Hepatocyte (in vitro differentiated cells): Measurements from ENCODE around the gene KIAA1549. TPM values are rescaled to one million over a fixed set of nuclear protein-coding genes. Genes with fewer than 3 reads are reported as not detected.

Experiments
- DNase-seq: peaks from one replicate; pipeline ENCODE4 v3.0.0-alpha.2; 2016; ENCODE audit warnings: low spot score
- H2AFZ ChIP-seq: fragments of 200-600 bp; sonication (generic); 2 replicates; pipeline ENCODE4 v1.6.0; 2016; ENCODE audit warnings: antibody characterized with exemption, mild to moderate bottlenecking
- H3K27ac ChIP-seq: fragments of 200-600 bp; sonication (generic); 2 replicates; pipeline ENCODE4 v1.5.1; 2016; ENCODE audit warnings: mild to moderate bottlenecking
- H3K27me3 ChIP-seq: fragments of 200-600 bp; sonication (generic); 2 replicates; pipeline ENCODE4 v1.6.1; 2016
- H3K36me3 ChIP-seq: fragments of 200-600 bp; sonication (generic); replicated peaks from 2 replicates; pipeline ENCODE4 v1.5.1; 2016; ENCODE audit warnings: low read depth; ENCODE audit not compliant: insufficient read depth
- H3K4me1 ChIP-seq: fragments of 200-600 bp; sonication (generic); 2 replicates; pipeline ENCODE4 v1.5.1; 2016; ENCODE audit warnings: mild to moderate bottlenecking, moderate library complexity; ENCODE audit not compliant: insufficient read depth
- H3K4me2 ChIP-seq: fragments of 200-600 bp; sonication (generic); 2 replicates; pipeline ENCODE4 v1.6.0; 2016
- H3K4me3 ChIP-seq: fragments of 200-600 bp; sonication (generic); 2 replicates; pipeline ENCODE4 v1.5.1; 2016; ENCODE audit warnings: mild to moderate bottlenecking
- H3K79me2 ChIP-seq: fragments of 200-600 bp; sonication (generic); 2 replicates; pipeline ENCODE4 v1.6.0; 2017; ENCODE audit warnings: mild to moderate bottlenecking
- H3K9me2 ChIP-seq: fragments of 200-600 bp; sonication (generic); replicated peaks from 2 replicates; pipeline ENCODE4 v1.6.0; 2017; ENCODE audit warnings: mild to moderate bottlenecking; ENCODE audit not compliant: insufficient read depth
- H3K9me3 ChIP-seq: fragments of 200-600 bp; sonication (generic); 2 replicates; pipeline ENCODE4 v1.5.1; 2016; ENCODE audit warnings: low read depth, mild to moderate bottlenecking
- H4K20me1 ChIP-seq: fragments of 200-600 bp; sonication (generic); 2 replicates; pipeline ENCODE4 v1.6.0; 2016; ENCODE audit warnings: mild to moderate bottlenecking; ENCODE audit not compliant: insufficient read depth, poor library complexity, severe bottlenecking
- CTCF ChIP-seq: fragments of 200-600 bp; sonication (generic); IDR thresholded peaks from 2 replicates; pipeline ENCODE4 v1.5.1; 2016; ENCODE audit warnings: antibody characterized with exemption, mild to moderate bottlenecking; ENCODE audit not compliant: poor library complexity
- EZH2 ChIP-seq: fragments of 200-600 bp; sonication (generic); IDR thresholded peaks from 2 replicates; pipeline ENCODE4 v1.6.1; 2016; ENCODE audit warnings: antibody characterized with exemption, mild to moderate bottlenecking, borderline replicate concordance
- EZH2phosphoT487 ChIP-seq: fragments of 200-600 bp; sonication (generic); IDR thresholded peaks from one replicate; pipeline ENCODE4 v1.6.1; 2018; ENCODE audit warnings: antibody characterized with exemption, mild to moderate bottlenecking, low read depth, moderate library complexity; ENCODE audit not compliant: unreplicated experiment, severe bottlenecking
- WGBS: methylation state at CpG from one replicate; pipeline ENCODE4 v1.1.6; 2016; ENCODE audit warnings: low lambda C conversion rate; ENCODE audit errors: missing lambda C conversion rate; 5-methylcytosine and 5-hydroxymethylcytosine counted together
- polyA plus RNA-seq: library from polyadenylated mRNA; unstranded; fragments of >200 nt; fragmentation: Nextera tagmentation; extraction: Ambion mirVana; gene quantifications from 2 replicates; pipeline ENCODE4 v1.2.1, GENCODE V29; 2016
- total RNA-seq: library from RNA; depleted of rRNA; stranded (reverse); fragments of >200 nt; gene quantifications from 2 replicates; pipeline ENCODE4 v1.2.3, GENCODE V29; 2014

KIAA1549 gene
- total and polyA plus RNA-seq, 2 experiments from 2014 or later = 3.4 to 7.3 TPM

GRCh38 chr7:138937484-138937883, 43.7 kb downstream of the KIAA1549 start:
- no peaks in the 10 kb centered on the region for H3K9me2 ChIP-seq
- H3K27me3 ChIP-seq = no peaks in the 10 kb centered on the region
- no peak for DNase-seq
- no peaks in the 10 kb centered on the region for H3K9me3 ChIP-seq
- H3K79me2 ChIP-seq = peaks cover 16% of the 10 kb centered on the region
- H3K4me2 ChIP-seq = no peak overlapping the region
- TF ChIP-seq EZH2 (no peak), EZH2phosphoT487 (no peak), CTCF (no peak)
- H3K4me3 ChIP-seq = no peak overlapping the region
- H3K36me3 ChIP-seq = no peaks in the 10 kb centered on the region
- 96% methylated on average over 7 of the region's 7 CpGs for WGBS
- H4K20me1 ChIP-seq = no peaks in the 10 kb centered on the region
- H3K4me1 ChIP-seq = peaks cover 14% of the 10 kb centered on the region
- H3K27ac ChIP-seq = no peak overlapping the region
- H2AFZ ChIP-seq = no peak overlapping the region

- Histone ChIP-seq H3K9me3 (no peaks in the 10 kb centered on the region), H3K79me2 (peaks cover 16% of the 10 kb centered on the region), H4K20me1 (no peaks in the 10 kb centered on the region), H3K9me2 (no peaks in the 10 kb centered on the region), H3K4me1 (peaks cover 14% of the 10 kb centered on the region), H3K4me3 (no peak overlapping the region), H2AFZ (no peak overlapping the region), H3K27ac (peak overlapping the region; percentile 87), H3K4me2 (peak overlapping the region; percentile 34), H3K36me3 (no peaks in the 10 kb centered on the region), H3K27me3 (no peaks in the 10 kb centered on the region)
- DNase-seq = peak; percentile 73
- 44% methylated on average over 6 of the region's 6 CpGs for WGBS
- TF ChIP-seq EZH2 (no peak), EZH2phosphoT487 (no peak)
Measured at GRCh38 chr7:138935465-138936011, 45.7 kb downstream of the KIAA1549 start.

GRCh38 chr7:138934861-138935260, 46.3 kb downstream of the KIAA1549 start:
- Histone ChIP-seq H3K9me2 (no peaks in the 10 kb centered on the region), H2AFZ (no peak overlapping the region), H3K79me2 (peaks cover 16% of the 10 kb centered on the region), H3K4me1 (peaks cover 14% of the 10 kb centered on the region), H3K36me3 (no peaks in the 10 kb centered on the region), H3K4me2 (peak overlapping the region; percentile 34), H3K9me3 (no peaks in the 10 kb centered on the region), H4K20me1 (no peaks in the 10 kb centered on the region), H3K4me3 (no peak overlapping the region), H3K27me3 (no peaks in the 10 kb centered on the region), H3K27ac (peak overlapping the region; percentile 87)
- TF ChIP-seq EZH2phosphoT487 (no peak), CTCF (no peak), EZH2 (no peak)
- DNase-seq = peak; percentile 64
- WGBS = 21% methylated on average over 3 of the region's 3 CpGs

GRCh38 chr7:138934367-138934766, 46.8 kb downstream of the KIAA1549 start:
- TF ChIP-seq EZH2 = no peak
- no peak for TF ChIP-seq CTCF
- no peak for TF ChIP-seq EZH2phosphoT487
- DNase-seq = no peak
- 94% methylated on average over 8 of the region's 8 CpGs for WGBS
- Histone ChIP-seq H3K4me3 (no peak overlapping the region), H4K20me1 (no peaks in the 10 kb centered on the region), H3K36me3 (no peaks in the 10 kb centered on the region), H3K9me2 (no peaks in the 10 kb centered on the region), H3K4me1 (peaks cover 14% of the 10 kb centered on the region), H3K27ac (peak overlapping the region; percentile 87), H2AFZ (no peak overlapping the region), H3K4me2 (peak overlapping the region; percentile 34), H3K27me3 (no peaks in the 10 kb centered on the region), H3K79me2 (peaks cover 14% of the 10 kb centered on the region), H3K9me3 (no peaks in the 10 kb centered on the region)
